Upper lobe of left lung (tissue), 4 donors: ENCODE results near the gene TAF3.

Experiments
- CTCF ChIP-seq, 6 experiments: fragments of 450-650 bp in 4 of 6; fragments of 200-600 bp in 2 of 6; sonication (generic) in 2 of 6; IDR thresholded peaks; one replicate each; pipeline ENCODE4 v1.5.1; 2016 to 2019; ENCODE audit warnings: antibody characterized with exemption in 6 of 6
- POLR2A ChIP-seq, 4 donors: fragments of 450-650 bp; IDR thresholded peaks; one replicate each; pipeline ENCODE4 v1.5.1; 2016 to 2017; ENCODE audit warnings: antibody characterized with exemption in 4 of 4, mild to moderate bottlenecking in 2 of 4
- POLR2AphosphoS5 ChIP-seq, 2 donors: sonication (generic); formaldehyde crosslinking; IDR thresholded peaks; one replicate each; pipeline ENCODE4 v1.5.1; 2017; ENCODE audit warnings: antibody characterized with exemption in 2 of 2

- TF ChIP-seq CTCF (IDR thresholded peaks at IDR 0.05) (no peak), POLR2A (IDR thresholded peaks at IDR 0.05) (no peak), POLR2AphosphoS5 (IDR thresholded peaks at IDR 0.05) (no peak)
Measured at GRCh38 chr10:7984896-7985295, 166.6 kb downstream of the TAF3 start.
